ENCODE data around the gene NLE1. TPM values are rescaled to one million over a fixed set of nuclear protein-coding genes. Genes with fewer than 3 reads are reported as not detected.

Gene NLE1
- 32.9 to 40.0 TPM (median 34.6 TPM) in 5 replicates for total RNA-seq (2022; extraction: Qiagen RNA extraction; ENCODE audit: low read depth)

DNA sequence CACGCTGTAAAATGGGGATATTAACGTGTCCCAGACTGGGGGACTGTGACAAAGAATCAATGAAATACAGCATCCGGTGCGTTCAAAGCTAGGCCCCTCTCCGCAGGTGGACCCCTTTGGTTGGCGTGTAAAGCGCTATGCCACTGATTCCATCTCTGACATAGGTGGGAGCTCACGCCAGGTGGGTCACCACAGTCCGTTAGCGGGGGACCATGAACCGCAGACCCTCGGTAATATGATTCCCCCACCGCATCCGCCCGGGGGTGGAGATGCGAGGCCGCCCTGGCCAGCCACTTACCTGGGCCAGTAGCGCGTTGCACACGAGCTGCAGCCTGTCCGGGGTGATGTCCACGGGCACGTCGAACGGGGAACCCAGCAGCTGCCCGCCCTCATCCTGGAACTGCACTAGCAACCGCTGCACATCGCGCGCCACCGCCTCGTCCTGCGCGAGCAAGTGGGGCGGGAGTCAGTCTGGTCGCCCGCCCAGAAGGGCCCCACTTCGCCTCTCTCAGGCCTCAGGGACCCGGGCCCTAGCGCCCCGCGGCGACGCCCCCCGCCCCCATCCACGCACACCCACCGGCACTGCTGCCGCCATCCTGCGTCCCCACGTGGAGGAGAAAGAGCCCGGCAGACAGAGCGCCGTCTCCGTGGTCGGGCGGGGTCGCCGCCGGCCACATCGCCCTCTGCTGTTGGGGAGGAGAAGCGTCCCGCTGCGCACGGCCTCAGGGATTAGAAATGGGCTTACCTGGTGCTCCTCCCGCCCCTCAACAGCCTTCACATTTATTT is at the start of gene NLE1:
Gene NLE1, minus strand, starts transcription at position 623 of the 786 bp plus-strand sequence. Its CDS starts 28 bp downstream, at position 595.

GRCh38 chr17:35147375-35147905 is 5.3 kb upstream of the NLE1 start, which contains the start of gene UNC45B:
Gene UNC45B (plus strand): TSS chr17:35147817. CDS start chr17:35148264, 447 bp downstream.

GRCh38 chr17:35121315-35121714 is 20.8 kb downstream of the NLE1 start, which contains the start of gene FNDC8:
Gene FNDC8 (plus strand): TSS chr17:35121615. CDS start chr17:35121694, 79 bp downstream.

GRCh38 chr17:35119370-35120165 is 22.5 kb downstream of the NLE1 start, which contains the start of gene RAD51D:
Gene RAD51D (minus strand): TSS chr17:35119860. CDS start chr17:35119613, 247 bp downstream.

Other genes with a start within 250 kb of the NLE1 start
- gene CCT6B, start 180.8 kb downstream of the NLE1 start, total RNA-seq (2022; extraction: Qiagen RNA extraction; ENCODE audit: low read depth) = 0.80 to 1.9 TPM (median 1.8 TPM) in 5 replicates
- 12.9 to 15.1 TPM (median 14.4 TPM) in 5 replicates for gene ZNF830, start 180.8 kb downstream of the NLE1 start, total RNA-seq (2022; extraction: Qiagen RNA extraction; ENCODE audit: low read depth)
- 14.7 to 20.3 TPM (median 17.6 TPM) in 5 replicates for gene LIG3, start 161.8 kb downstream of the NLE1 start, total RNA-seq (2022; extraction: Qiagen RNA extraction; ENCODE audit: low read depth)
- gene RFFL, start 78.6 kb downstream of the NLE1 start, total RNA-seq (2022; extraction: Qiagen RNA extraction; ENCODE audit: low read depth) = 48.7 to 61.1 TPM (median 59.8 TPM) in 5 replicates
- 26.4 to 33.1 TPM (median 29.1 TPM) in 5 replicates for gene RAD51D, start 22.4 kb downstream of the NLE1 start, total RNA-seq (2022; extraction: Qiagen RNA extraction; ENCODE audit: low read depth)
- not detected in 5 replicates for gene FNDC8, start 20.7 kb downstream of the NLE1 start, total RNA-seq (2022; extraction: Qiagen RNA extraction; ENCODE audit: low read depth)
- not detected in 5 replicates for gene UNC45B, start 5.5 kb upstream of the NLE1 start, total RNA-seq (2022; extraction: Qiagen RNA extraction; ENCODE audit: low read depth)
- not detected in 5 replicates for gene SLC35G3, start 52.1 kb upstream of the NLE1 start, total RNA-seq (2022; extraction: Qiagen RNA extraction; ENCODE audit: low read depth)
- 3.5 to 4.5 TPM (median 4.0 TPM) in 5 replicates for gene SLFN5, start 100.8 kb upstream of the NLE1 start, total RNA-seq (2022; extraction: Qiagen RNA extraction; ENCODE audit: low read depth)
- gene SLFN11, start 231.3 kb upstream of the NLE1 start, total RNA-seq (2022; extraction: Qiagen RNA extraction; ENCODE audit: low read depth) = 4.0 to 6.7 TPM (median 6.1 TPM) in 5 replicates

All from A549 treated with GW870086 at 1 μM for 4 hours (cell line).